Mucosa of descending colon (tissue), 3 donors: ENCODE measurements around the gene ARID1B. TPM values are rescaled to one million over a fixed set of nuclear protein-coding genes. Genes with fewer than 3 reads are reported as not detected.

Experiments used
- ATAC-seq: fragments of 200-7000 bp; cut with Tn5 transposase; one replicate; pipeline ENCODE4 v1.9.1; 2020; ENCODE audit warnings: mild to moderate bottlenecking, moderate library complexity
- DNase-seq, 3 donors: peaks; one replicate each; pipeline ENCODE4 v3.0.0-alpha.2; 2020
- H3K36me3 ChIP-seq: fragments of 200-600 bp; one replicate; pipeline ENCODE4 v1.8.0; 2021; ENCODE audit warnings: low read depth, mild to moderate bottlenecking
- H3K4me1 ChIP-seq: fragments of 200-600 bp; one replicate; pipeline ENCODE4 v1.8.0; 2021; ENCODE audit warnings: low read depth, mild to moderate bottlenecking
- H3K4me3 ChIP-seq: fragments of 200-600 bp; one replicate; pipeline ENCODE4 v1.8.0; 2021; ENCODE audit warnings: mild to moderate bottlenecking
- H3K9me3 ChIP-seq: fragments of 200-600 bp; one replicate; pipeline ENCODE4 v1.8.0; 2021; ENCODE audit warnings: mild to moderate bottlenecking
- CTCF ChIP-seq: fragments of 200-600 bp; IDR thresholded peaks from one replicate; pipeline ENCODE4 v1.8.0; 2022; ENCODE audit warnings: antibody characterized with exemption, mild to moderate bottlenecking
- intact Hi-C, 2 donors: fragments of 100-400 bp; cut with DNase I in 1 of 2; cut with micrococcal nuclease in 1 of 2; formaldehyde crosslinking; loops; one replicate each; pipeline versions ENCODE4 v1.11.0 to v1.11.1; 2022; cut with DNase I, micrococcal nuclease
- total RNA-seq, 3 donors: library from RNA; stranded (reverse); fragmentation: NEBNext Ultra II Directional in 2 of 3; extraction: Animal tissue kit (Norgen Biotek cat#: 25700) in 2 of 3; gene quantifications; one replicate each; pipeline versions ENCODE4 v1.2.1 to v1.2.4, GENCODE V29; 2021 to 2023
- donor health status: DM: no; HTN: no; CAD: no; lungs with moderate emphysema.
- donor health status: DM: no; HTN: no; CAD: no.
- donor health status: DM: no; HTN: yes; CAD: no.

ARID1B gene
- total RNA-seq, 3 donors from 2014 or later: 71.8 to 102 (median 101) TPM

DNA sequence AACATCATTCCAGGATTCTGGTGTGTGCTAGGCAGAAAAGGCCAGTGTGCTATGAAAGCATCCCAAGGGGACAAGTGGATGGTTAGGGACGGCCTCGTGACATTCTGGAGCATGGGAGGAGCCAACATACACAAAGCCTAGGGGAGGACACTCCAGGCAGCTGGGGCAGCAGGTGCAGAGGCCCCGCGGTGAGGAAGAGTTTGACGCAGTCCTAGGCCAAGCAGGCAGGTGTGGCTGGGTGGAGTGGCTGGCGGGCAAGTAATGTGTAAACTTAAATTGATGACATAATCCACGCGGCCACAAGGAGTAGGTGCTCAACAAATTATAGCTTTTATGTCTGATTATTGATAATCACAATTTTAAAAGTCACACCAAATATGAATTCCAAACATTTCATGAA lies 452.5 kb downstream of the ARID1B start:
- H3K9me3 ChIP-seq: no peaks in the 10 kb centered on the region
- no peak for TF ChIP-seq CTCF
- no peaks in the 10 kb centered on the region for H3K36me3 ChIP-seq
- DNase-seq: peak; percentile 58 to 81 (median 74)
- H3K4me3 ChIP-seq: no peak overlapping the region
- ATAC-seq: peak; percentile 94
- intact Hi-C loops: no loop called here
- H3K4me1 ChIP-seq: no peaks in the 10 kb centered on the region

DNA sequence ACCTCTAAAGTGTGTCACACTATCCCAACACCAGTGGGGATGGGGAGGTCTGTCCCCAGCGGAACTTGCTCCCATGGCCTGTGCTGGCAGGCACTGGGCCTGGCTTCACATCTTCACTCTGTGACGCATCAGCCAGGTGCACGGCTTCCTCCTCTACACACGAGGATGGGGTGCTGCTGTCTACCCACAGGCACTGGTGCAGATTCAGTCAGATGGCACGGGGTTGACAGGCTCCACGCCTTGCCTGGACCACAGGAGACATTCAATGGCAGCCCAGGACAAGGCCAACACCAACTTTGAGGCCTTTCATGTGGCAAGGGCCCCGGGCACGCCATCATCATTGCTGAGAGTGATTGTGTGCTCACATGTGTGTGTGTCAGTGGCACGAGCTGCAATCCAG lies 453.7 kb downstream of the ARID1B start:
- Histone ChIP-seq H3K36me3 (no peaks in the 10 kb centered on the region), H3K4me3 (no peak overlapping the region), H3K9me3 (no peaks in the 10 kb centered on the region), H3K4me1 (peaks cover 5% of the 10 kb centered on the region)
- no peak for DNase-seq
- intact Hi-C loops: no loop called here
- no peak for TF ChIP-seq CTCF
- no peak for ATAC-seq

DNA sequence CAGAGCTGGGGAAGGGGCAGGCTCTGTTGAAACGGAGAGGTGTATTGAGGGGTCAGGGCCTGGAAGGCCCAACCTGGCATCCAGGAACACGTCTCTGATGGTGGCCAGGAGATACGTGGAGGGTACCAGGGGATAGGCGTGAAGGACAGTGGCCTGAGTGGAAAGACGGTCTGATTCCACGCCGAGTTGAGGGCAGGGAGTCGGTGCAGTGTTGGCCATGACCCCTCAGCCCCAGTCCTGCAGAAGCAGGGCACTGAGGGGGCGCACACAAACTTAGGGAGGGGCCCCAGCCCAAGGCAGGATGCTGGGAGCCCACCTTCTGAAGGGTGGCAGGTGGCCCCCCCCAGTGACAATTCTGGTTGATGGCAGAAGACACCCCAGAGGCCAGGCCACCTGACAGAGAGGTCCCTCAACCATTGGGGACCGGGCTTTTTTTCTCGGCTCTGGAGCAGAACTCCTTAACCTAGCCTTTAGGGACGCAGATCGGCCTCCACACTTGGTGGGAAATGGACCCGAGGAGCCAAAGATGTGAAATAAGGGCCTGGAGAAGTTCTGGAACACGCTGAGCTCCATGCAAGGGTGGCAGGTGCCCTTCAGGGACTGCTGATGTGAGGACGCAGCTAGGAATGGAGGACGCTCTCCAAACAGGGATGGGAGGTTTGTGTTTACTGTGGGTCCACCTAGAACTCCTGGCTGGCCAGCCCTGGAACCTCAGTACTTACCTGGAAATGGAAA lies 455.1 kb downstream of the ARID1B start:
- ATAC-seq: no peak
- no peak for TF ChIP-seq CTCF
- Histone ChIP-seq H3K4me3 (no peak overlapping the region), H3K9me3 (no peaks in the 10 kb centered on the region), H3K4me1 (peaks cover 11% of the 10 kb centered on the region), H3K36me3 (no peaks in the 10 kb centered on the region)
- intact Hi-C loops: no loop called here
- DNase-seq: peak in 1 of 3 donors; percentile 12

DNA sequence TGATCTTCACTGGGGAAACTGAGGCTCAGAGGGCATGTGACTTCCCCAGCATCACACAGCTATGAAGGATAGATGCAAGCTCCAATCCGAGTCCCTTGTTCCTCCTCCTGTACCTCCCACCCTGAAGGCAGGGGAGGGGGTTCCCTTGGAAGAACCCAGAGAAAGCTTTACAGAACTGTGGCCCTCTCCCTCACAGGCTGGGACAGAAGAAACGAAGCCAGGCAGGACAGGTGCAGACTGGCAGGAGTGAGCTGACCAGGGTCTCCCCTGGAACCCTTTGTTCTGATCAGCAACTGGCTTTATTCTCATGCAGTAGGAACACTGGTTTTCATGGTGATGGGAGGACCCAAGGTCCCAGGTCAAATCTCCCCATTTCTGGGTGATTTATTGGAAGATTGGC lies 456.0 kb downstream of the ARID1B start:
- no peak for ATAC-seq
- Histone ChIP-seq H3K4me3 (no peak overlapping the region), H3K4me1 (peaks cover 11% of the 10 kb centered on the region), H3K36me3 (no peaks in the 10 kb centered on the region), H3K9me3 (no peaks in the 10 kb centered on the region)
- DNase-seq: no peak
- TF ChIP-seq CTCF: no peak
- intact Hi-C loops: no loop called here

DNA sequence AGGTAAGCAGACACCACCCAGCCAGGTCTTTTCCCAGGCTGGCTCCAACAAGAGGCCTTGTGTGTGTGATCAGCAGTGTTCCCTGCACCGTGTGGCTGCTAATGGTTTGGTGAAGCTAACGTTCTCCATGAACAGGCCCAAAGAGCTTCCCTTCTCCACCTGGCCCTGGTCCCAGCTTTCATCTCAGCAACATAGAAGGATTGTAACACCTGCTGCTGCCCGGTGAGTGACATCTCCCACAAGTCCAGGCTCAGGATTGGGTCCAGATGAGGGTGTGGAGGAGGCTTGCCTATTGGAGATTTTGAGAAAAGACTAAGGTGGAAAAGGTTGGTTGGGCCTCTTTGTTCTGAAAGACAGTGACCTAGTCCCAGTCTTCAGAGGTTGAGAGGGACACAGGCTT lies 456.5 kb downstream of the ARID1B start:
- Histone ChIP-seq H3K4me3 (no peak overlapping the region), H3K36me3 (no peaks in the 10 kb centered on the region), H3K4me1 (peaks cover 11% of the 10 kb centered on the region), H3K9me3 (no peaks in the 10 kb centered on the region)
- intact Hi-C loops: no loop called here
- ATAC-seq: no peak
- DNase-seq: peak in 1 of 3 donors; percentile 10
- TF ChIP-seq CTCF: no peak

DNA sequence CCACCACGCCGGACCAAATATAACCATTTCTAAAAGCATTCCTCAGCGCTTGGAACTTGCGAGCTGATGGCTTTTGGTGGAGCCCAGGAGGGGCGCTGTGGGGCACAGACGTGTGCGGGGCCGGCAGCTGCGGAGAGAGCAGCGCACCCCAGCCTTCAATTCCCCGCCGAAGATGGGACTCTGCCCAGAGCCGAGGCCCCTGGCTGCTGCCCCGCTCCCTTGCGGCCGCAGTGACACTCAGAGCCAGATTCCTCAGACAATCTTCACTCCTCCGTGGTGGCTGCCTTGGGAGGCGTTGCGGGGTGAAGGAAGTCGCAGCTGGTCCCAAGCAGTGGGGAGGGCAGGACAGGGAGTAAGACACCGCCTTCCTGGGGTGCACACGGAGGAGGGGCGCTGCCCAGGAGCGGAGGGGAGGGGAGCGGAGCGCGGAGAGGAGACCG lies 458.4 kb downstream of the ARID1B start:
- intact Hi-C loops: no loop called here
- ATAC-seq: peak; percentile 79
- Histone ChIP-seq H3K4me1 (peaks cover 26% of the 10 kb centered on the region), H3K9me3 (no peaks in the 10 kb centered on the region), H3K36me3 (no peaks in the 10 kb centered on the region), H3K4me3 (no peak overlapping the region)
- peak; percentile 63 to 70 (median 69) for DNase-seq
- TF ChIP-seq CTCF: peak; percentile 43
